ENCODE results near the gene RUNX1.

- TF ChIP-seq TSHZ2 (CRISPR knock-in tag; IDR thresholded peaks at IDR 0.05) (no peak), RARB (CRISPR knock-in tag; IDR thresholded peaks at IDR 0.05) (no peak), ZC3H10 (CRISPR knock-in tag; IDR thresholded peaks at IDR 0.05) (no peak), PATZ1 (CRISPR knock-in tag; IDR thresholded peaks at IDR 0.05; ENCODE audit: borderline replicate concordance) (no peak), TOX (CRISPR knock-in tag; IDR thresholded peaks at IDR 0.05; ENCODE audit: borderline replicate concordance) (no peak), BACH2 (CRISPR knock-in tag; IDR thresholded peaks at IDR 0.05; ENCODE audit: borderline replicate concordance) (no peak), ESRRG (CRISPR knock-in tag; IDR thresholded peaks at IDR 0.05) (no peak), ZFP30 (CRISPR knock-in tag; IDR thresholded peaks at IDR 0.05) (no peak), CSDC2 (CRISPR knock-in tag; IDR thresholded peaks at IDR 0.05) (no peak), CREB5 (CRISPR knock-in tag; IDR thresholded peaks at IDR 0.05; ENCODE audit: low read depth) (no peak), ARNTL (CRISPR knock-in tag; IDR thresholded peaks at IDR 0.05; ENCODE audit: borderline replicate concordance, low read depth) (no peak), GLIS3 (CRISPR knock-in tag; IDR thresholded peaks at IDR 0.05) (no peak)
Measured at GRCh38 chr21:35042836-35043235, 6.3 kb downstream of the RUNX1 start.

All from SK-N-SH treated with all-trans-retinoic acid at 6 μM for 48 hours (cell line).